WTC11 (cell line): ENCODE data around the gene CLDN14.

Experiments used
- CTCF ChIP-seq: fragments of 200-600 bp; IDR thresholded peaks from 2 replicates; pipeline ENCODE4 v1.8.0; 2022; ENCODE audit warnings: antibody characterized with exemption
- ZNF138 ChIP-seq: sonication (generic); formaldehyde crosslinking; conservative IDR thresholded peaks from 2 replicates; pipeline ENCODE4 v1.8.1; 2022; ENCODE audit warnings: mild to moderate bottlenecking, moderate library complexity, missing genetic modification reagents
- ZNF423 ChIP-seq: fragments of 250-450 bp; sonication (Bioruptor Pico); IDR thresholded peaks from 2 replicates; pipeline ENCODE4 v2.1.2; 2022; ENCODE audit warnings: mild to moderate bottlenecking, moderate library complexity

GRCh38 chr21:36489776-36490165 lies 9.8 kb upstream of the CLDN14 start:
- no peak for TF ChIP-seq ZNF423 (CRISPR knock-in tag)
- no peak for TF ChIP-seq CTCF
- TF ChIP-seq ZNF138 (CRISPR knock-in tag) = no peak
